NCI-H1930 (cell line): Measurements from ENCODE around the gene WLS.

ENCODE experiments used
- DNase-seq, 2 experiments: peaks; one replicate each; lab custom pipeline; 2025; lab: John Stamatoyannopoulos, UW

WLS gene

GRCh38 chr1:68085752-68086151 is 146.6 kb downstream of the WLS start:
- DNase-seq, result no peak

- no peak for DNase-seq
These were observed 148.6 kb downstream of the WLS start for GRCh38 chr1:68083686-68084085.

- no peak for DNase-seq
These were observed 150.5 kb downstream of the WLS start for GRCh38 chr1:68081775-68082283.

- no peak for DNase-seq
These were observed 153.7 kb downstream of the WLS start for GRCh38 chr1:68078647-68079046.
